ENCODE measurements around the gene SLC35A4. TPM values are rescaled to one million over a fixed set of nuclear protein-coding genes. Genes with fewer than 3 reads are reported as not detected.
"Not testable (repeated sequence)": the region's sequence is repeated elsewhere in the genome, so short reads cannot be mapped to it uniquely, and the experiment has no call there.

Gene SLC35A4
- total RNA-seq, 2 donors from 2014 or later = 61.6 to 68.9 TPM

GRCh38 chr5:140598836-140599235, 34.2 kb downstream of the SLC35A4 start:
- Mint-ChIP-seq H3K4me1 (no peaks in the 10 kb centered on the region), H3K27me3 (ENCODE audit: insufficient read depth) (peaks cover 8% of the 10 kb centered on the region), H3K27ac (no peak overlapping the region), H3K4me3 (no peak overlapping the region), H3K9me3 (no peaks in the 10 kb centered on the region), H3K36me3 (ENCODE audit: low read depth) (no peaks in the 10 kb centered on the region)
- TF ChIP-seq CTCF (conservative IDR thresholded peaks at IDR 0.05) = no peak
- DNase-seq = no peak
- no peaks in the 10 kb centered on the region for H3K36me3 ChIP-seq (ENCODE audit: control insufficient read depth, insufficient read depth, low read length)
- no peak overlapping the region for H3K4me3 ChIP-seq (ENCODE audit: low read length)
- H3K9ac ChIP-seq (ENCODE audit: extremely low read depth, low read length, poor library complexity, severe bottlenecking) = no peak overlapping the region
- H3K9me3 ChIP-seq (ENCODE audit: control insufficient read depth, low read length) = no peaks in the 10 kb centered on the region
- 88 to 97% methylated on average over 2 of the region's 2 CpGs for WGBS, 2 experiments (ENCODE audit: insufficient coverage in 1 of 2, insufficient read length in 1 of 2)
- H3K27ac ChIP-seq (ENCODE audit: low read depth, low read length) = no peak overlapping the region
- H3K4me1 ChIP-seq (ENCODE audit: control insufficient read depth, insufficient read depth, low read length) = no peaks in the 10 kb centered on the region
- H3K27me3 ChIP-seq (ENCODE audit: control insufficient read depth, insufficient read depth, low read length, poor library complexity, severe bottlenecking) = peaks cover 6% of the 10 kb centered on the region

GRCh38 chr5:140600096-140600495, 35.5 kb downstream of the SLC35A4 start:
- H3K27me3 ChIP-seq (ENCODE audit: control insufficient read depth, insufficient read depth, low read length, poor library complexity, severe bottlenecking) = peaks cover 6% of the 10 kb centered on the region
- peaks cover 8% of the 10 kb centered on the region for H3K27me3 Mint-ChIP-seq (ENCODE audit: insufficient read depth)
- no peak overlapping the region for H3K27ac ChIP-seq (ENCODE audit: low read depth, low read length)
- H3K4me1 ChIP-seq (ENCODE audit: control insufficient read depth, insufficient read depth, low read length) = no peaks in the 10 kb centered on the region
- no peaks in the 10 kb centered on the region for H3K9me3 Mint-ChIP-seq
- no peak overlapping the region for H3K4me3 Mint-ChIP-seq
- DNase-seq = no peak
- no peaks in the 10 kb centered on the region for H3K36me3 ChIP-seq (ENCODE audit: control insufficient read depth, insufficient read depth, low read length)
- H3K4me3 ChIP-seq (ENCODE audit: low read length) = no peak overlapping the region
- H3K27ac Mint-ChIP-seq = no peak overlapping the region
- H3K9ac ChIP-seq (ENCODE audit: extremely low read depth, low read length, poor library complexity, severe bottlenecking) = no peak overlapping the region
- H3K9me3 ChIP-seq (ENCODE audit: control insufficient read depth, low read length) = no peaks in the 10 kb centered on the region
- H3K4me1 Mint-ChIP-seq = no peaks in the 10 kb centered on the region
- no peaks in the 10 kb centered on the region for H3K36me3 Mint-ChIP-seq (ENCODE audit: low read depth)
- TF ChIP-seq CTCF (conservative IDR thresholded peaks at IDR 0.05) = no peak

- peaks cover 6% of the 10 kb centered on the region for H3K9me3 Mint-ChIP-seq
- Histone ChIP-seq H3K4me1 (ENCODE audit: control insufficient read depth, insufficient read depth, low read length) (no peaks in the 10 kb centered on the region), H3K4me3 (ENCODE audit: low read length) (no peak overlapping the region), H3K27me3 (ENCODE audit: control insufficient read depth, insufficient read depth, low read length, poor library complexity, severe bottlenecking) (peaks cover 5% of the 10 kb centered on the region), H3K9me3 (ENCODE audit: control insufficient read depth, low read length) (peaks cover 3% of the 10 kb centered on the region), H3K9ac (ENCODE audit: extremely low read depth, low read length, poor library complexity, severe bottlenecking) (no peak overlapping the region), H3K27ac (ENCODE audit: low read depth, low read length) (no peak overlapping the region), H3K36me3 (ENCODE audit: control insufficient read depth, insufficient read depth, low read length) (no peaks in the 10 kb centered on the region)
- 88 to 90% methylated on average over 1 to 4 of the region's 4 CpGs for WGBS, 2 experiments (ENCODE audit: insufficient coverage in 1 of 2, insufficient read length in 1 of 2)
- no peak for TF ChIP-seq CTCF (conservative IDR thresholded peaks at IDR 0.05)
- no peaks in the 10 kb centered on the region for H3K36me3 Mint-ChIP-seq (ENCODE audit: low read depth)
- peaks cover 8% of the 10 kb centered on the region for H3K27me3 Mint-ChIP-seq (ENCODE audit: insufficient read depth)
- no peak overlapping the region for H3K27ac Mint-ChIP-seq
- no peaks in the 10 kb centered on the region for H3K4me1 Mint-ChIP-seq
- H3K4me3 Mint-ChIP-seq = no peak overlapping the region
- DNase-seq = no peak
Observed at GRCh38 chr5:140602147-140602546, 37.5 kb downstream of the SLC35A4 start.

- H3K36me3 Mint-ChIP-seq (ENCODE audit: low read depth); H3K27me3 ChIP-seq (ENCODE audit: control insufficient read depth, insufficient read depth, low read length, poor library complexity, severe bottlenecking); H3K27ac ChIP-seq (ENCODE audit: low read depth, low read length); H3K36me3 ChIP-seq (ENCODE audit: control insufficient read depth, insufficient read depth, low read length); H3K9ac ChIP-seq (ENCODE audit: extremely low read depth, low read length, poor library complexity, severe bottlenecking); DNase-seq; H3K9me3 ChIP-seq (ENCODE audit: control insufficient read depth, low read length); H3K4me1 Mint-ChIP-seq; H3K27me3 Mint-ChIP-seq (ENCODE audit: insufficient read depth); H3K4me3 Mint-ChIP-seq; H3K4me1 ChIP-seq (ENCODE audit: control insufficient read depth, insufficient read depth, low read length); H3K27ac Mint-ChIP-seq; H3K4me3 ChIP-seq (ENCODE audit: low read length); H3K9me3 Mint-ChIP-seq: not testable (repeated sequence)
- 91% methylated on average over 4 of the region's 4 CpGs for WGBS, 2 experiments (ENCODE audit: insufficient coverage in 1 of 2, insufficient read length in 1 of 2)
Observed at GRCh38 chr5:140603446-140603698, 38.7 kb downstream of the SLC35A4 start.

Data from endodermal cell (in vitro differentiated cells).